ENCODE measurements around the gene TCERG1L.
"Not testable (repeated sequence)": the region's sequence is repeated elsewhere in the genome, so short reads cannot be mapped to it uniquely, and the experiment has no call there.

Gene TCERG1L

GRCh38 chr10:131079314-131079713, 232.2 kb downstream of the TCERG1L start:
- DNase-seq (ENCODE audit: low read depth, low spot score) = no peak
- Histone ChIP-seq H3K27ac (ENCODE audit: low read length) (no peak overlapping the region), H3K4me3 (ENCODE audit: low read length) (no peak overlapping the region), H3K36me3 (ENCODE audit: control insufficient read depth, insufficient read depth, low read length) (no peaks in the 10 kb centered on the region), H3K27me3 (ENCODE audit: control insufficient read depth, insufficient read depth, low read length) (no peaks in the 10 kb centered on the region), H3K9me3 (ENCODE audit: control insufficient read depth, insufficient read depth, low read length) (peaks cover 47% of the 10 kb centered on the region), H3K4me1 (ENCODE audit: control insufficient read depth, insufficient read depth, low read length) (no peaks in the 10 kb centered on the region)
- WGBS (ENCODE audit: insufficient coverage, insufficient read length) = no CpG with 5 or more reads among the region's 8 CpGs

DNA sequence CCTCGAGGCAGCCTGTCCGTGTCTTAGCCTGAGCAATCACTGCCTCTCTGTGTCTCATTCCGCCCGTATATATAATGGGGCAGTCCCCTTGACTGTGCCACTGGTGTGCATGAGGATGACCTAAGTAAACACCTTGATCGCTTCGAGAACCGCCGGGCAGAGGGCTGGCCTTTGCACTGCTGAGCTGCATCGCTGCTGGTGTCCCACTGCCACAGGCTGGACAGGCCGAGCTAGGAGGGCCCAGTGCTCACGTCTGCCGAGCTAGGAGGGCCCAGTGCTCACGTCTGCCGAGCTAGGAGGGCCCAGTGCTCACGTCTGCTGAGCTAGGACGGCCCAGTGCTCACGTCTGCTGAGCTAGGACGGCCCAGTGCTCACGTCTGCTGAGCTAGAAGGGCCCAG, 232.6 kb downstream of the TCERG1L start:
- WGBS (ENCODE audit: insufficient coverage, insufficient read length) = no CpG with 5 or more reads among the region's 19 CpGs
- not testable (repeated sequence) for H3K4me1 ChIP-seq (ENCODE audit: control insufficient read depth, insufficient read depth, low read length); H3K27me3 ChIP-seq (ENCODE audit: control insufficient read depth, insufficient read depth, low read length); H3K36me3 ChIP-seq (ENCODE audit: control insufficient read depth, insufficient read depth, low read length); DNase-seq (ENCODE audit: low read depth, low spot score); H3K4me3 ChIP-seq (ENCODE audit: low read length); H3K27ac ChIP-seq (ENCODE audit: low read length)
- H3K9me3 ChIP-seq (ENCODE audit: control insufficient read depth, insufficient read depth, low read length) = peaks cover 46% of the 10 kb centered on the region

DNA sequence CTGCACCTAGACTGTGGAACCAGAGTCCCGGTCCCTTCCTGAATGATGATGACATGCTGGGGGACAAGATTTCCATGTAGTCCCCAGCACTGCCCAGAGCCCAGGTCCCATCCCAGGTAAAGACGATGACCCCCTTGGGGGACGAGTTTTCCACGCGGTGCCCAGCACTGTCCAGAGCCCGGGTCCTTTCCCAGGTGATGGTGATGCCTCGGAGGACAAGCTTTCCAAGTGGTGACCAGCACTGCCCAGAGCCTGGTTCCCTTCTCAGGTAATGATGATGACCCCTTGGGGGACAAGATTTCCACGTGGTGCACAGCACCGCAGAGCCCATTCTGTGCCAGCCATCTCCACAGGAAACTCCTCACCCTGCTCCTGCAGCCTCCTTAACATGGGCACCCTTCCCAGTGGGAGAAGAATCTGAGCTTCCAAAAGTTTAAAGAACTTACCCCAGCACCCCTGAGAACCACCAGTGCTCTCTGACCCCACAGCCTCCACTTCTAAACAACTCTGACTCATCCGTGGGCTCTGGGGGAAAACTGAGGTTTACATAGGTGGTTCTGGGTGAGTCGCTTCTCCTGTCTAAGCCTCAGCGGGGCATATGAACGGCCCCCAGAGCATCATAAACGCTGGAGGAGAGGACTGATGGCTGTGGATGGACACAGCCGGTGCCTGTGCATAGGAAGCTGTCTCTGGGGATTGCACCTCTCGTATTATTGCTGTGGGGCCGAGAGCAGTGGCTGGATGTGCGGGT, 233.2 kb downstream of the TCERG1L start:
- Histone ChIP-seq H3K36me3 (ENCODE audit: control insufficient read depth, insufficient read depth, low read length) (no peaks in the 10 kb centered on the region), H3K9me3 (ENCODE audit: control insufficient read depth, insufficient read depth, low read length) (peaks cover 45% of the 10 kb centered on the region), H3K4me1 (ENCODE audit: control insufficient read depth, insufficient read depth, low read length) (no peaks in the 10 kb centered on the region), H3K4me3 (ENCODE audit: low read length) (no peak overlapping the region), H3K27ac (ENCODE audit: low read length) (no peak overlapping the region), H3K27me3 (ENCODE audit: control insufficient read depth, insufficient read depth, low read length) (no peaks in the 10 kb centered on the region)
- no peak for DNase-seq (ENCODE audit: low read depth, low spot score)
- no CpG with 5 or more reads among the region's 18 CpGs for WGBS (ENCODE audit: insufficient coverage, insufficient read length)

DNA sequence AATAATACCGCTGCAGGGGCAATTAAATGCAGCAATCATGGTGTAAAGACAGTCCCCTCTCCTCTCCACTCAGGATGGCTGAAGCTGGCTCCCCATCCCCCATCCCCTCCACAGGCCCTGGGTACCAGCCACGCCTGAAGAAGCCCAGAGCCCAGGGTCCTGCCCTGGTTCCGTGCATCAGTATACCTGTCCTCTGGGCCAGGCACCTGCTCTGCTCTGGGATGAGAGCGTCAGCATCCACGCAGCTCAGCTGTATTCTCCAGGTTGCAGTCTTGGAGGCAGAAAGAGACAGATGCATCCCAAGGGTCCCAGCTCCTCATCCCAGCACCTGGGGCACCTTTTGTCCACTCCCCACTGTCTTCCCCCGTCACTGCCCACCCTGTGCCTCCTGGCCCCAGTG, 233.8 kb downstream of the TCERG1L start:
- Histone ChIP-seq H3K27ac (ENCODE audit: low read length) (no peak overlapping the region), H3K4me3 (ENCODE audit: low read length) (no peak overlapping the region), H3K27me3 (ENCODE audit: control insufficient read depth, insufficient read depth, low read length) (no peaks in the 10 kb centered on the region), H3K9me3 (ENCODE audit: control insufficient read depth, insufficient read depth, low read length) (peaks cover 43% of the 10 kb centered on the region), H3K4me1 (ENCODE audit: control insufficient read depth, insufficient read depth, low read length) (no peaks in the 10 kb centered on the region), H3K36me3 (ENCODE audit: control insufficient read depth, insufficient read depth, low read length) (no peaks in the 10 kb centered on the region)
- no CpG with 5 or more reads among the region's 6 CpGs for WGBS (ENCODE audit: insufficient coverage, insufficient read length)
- DNase-seq (ENCODE audit: low read depth, low spot score) = no peak

DNA sequence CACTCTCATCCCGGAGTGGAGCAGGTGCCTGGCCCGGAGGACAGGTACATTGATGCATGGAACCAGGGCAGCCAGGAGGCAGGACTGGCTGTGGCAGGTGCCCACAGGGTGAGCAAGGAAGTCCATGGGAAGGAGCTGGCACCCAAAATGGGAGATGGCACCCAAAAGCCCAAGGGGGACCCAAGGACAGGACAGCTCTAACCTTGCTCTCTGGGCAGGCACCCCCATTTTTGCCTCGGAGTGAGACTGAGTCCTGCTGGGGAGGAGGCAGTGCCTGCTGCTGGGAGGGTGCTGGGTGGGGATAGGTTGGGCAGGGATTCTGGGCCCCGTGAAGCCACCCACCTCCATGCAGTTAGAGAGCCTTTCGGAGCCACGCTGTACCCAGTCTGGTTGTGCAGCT, 234.5 kb downstream of the TCERG1L start:
- H3K36me3 ChIP-seq (ENCODE audit: control insufficient read depth, insufficient read depth, low read length) = no peaks in the 10 kb centered on the region
- no peaks in the 10 kb centered on the region for H3K27me3 ChIP-seq (ENCODE audit: control insufficient read depth, insufficient read depth, low read length)
- H3K4me3 ChIP-seq (ENCODE audit: low read length) = no peak overlapping the region
- peaks cover 41% of the 10 kb centered on the region for H3K9me3 ChIP-seq (ENCODE audit: control insufficient read depth, insufficient read depth, low read length)
- DNase-seq (ENCODE audit: low read depth, low spot score) = no peak
- WGBS (ENCODE audit: insufficient coverage, insufficient read length) = no CpG with 5 or more reads among the region's 6 CpGs
- H3K4me1 ChIP-seq (ENCODE audit: control insufficient read depth, insufficient read depth, low read length) = no peaks in the 10 kb centered on the region
- H3K27ac ChIP-seq (ENCODE audit: low read length) = no peak overlapping the region

DNA sequence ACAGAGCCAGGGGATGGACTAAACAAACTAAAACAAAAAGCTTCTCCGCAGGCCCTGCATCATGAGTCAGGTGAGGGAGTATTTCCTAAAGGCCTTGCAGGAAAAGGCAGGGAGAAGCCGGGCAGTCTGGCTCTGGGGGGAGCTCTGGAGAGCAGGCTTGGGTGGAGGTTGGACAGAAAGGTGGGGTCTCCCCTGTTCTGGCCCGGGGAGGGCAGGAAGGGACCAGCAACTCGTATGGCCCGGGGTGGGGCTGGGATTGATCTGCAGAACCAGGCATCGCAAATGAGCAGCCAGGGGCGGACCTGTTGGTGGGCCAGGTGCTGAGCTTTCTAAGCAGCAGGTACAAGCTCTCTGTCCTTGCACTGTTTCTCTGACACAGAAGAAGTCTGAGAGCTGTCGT, 235.2 kb downstream of the TCERG1L start:
- WGBS (ENCODE audit: insufficient coverage, insufficient read length) = no CpG with 5 or more reads among the region's 8 CpGs
- DNase-seq (ENCODE audit: low read depth, low spot score) = no peak
- Histone ChIP-seq H3K27ac (ENCODE audit: low read length) (no peak overlapping the region), H3K36me3 (ENCODE audit: control insufficient read depth, insufficient read depth, low read length) (no peaks in the 10 kb centered on the region), H3K4me1 (ENCODE audit: control insufficient read depth, insufficient read depth, low read length) (no peaks in the 10 kb centered on the region), H3K4me3 (ENCODE audit: low read length) (no peak overlapping the region), H3K27me3 (ENCODE audit: control insufficient read depth, insufficient read depth, low read length) (no peaks in the 10 kb centered on the region), H3K9me3 (ENCODE audit: control insufficient read depth, insufficient read depth, low read length) (peaks cover 36% of the 10 kb centered on the region)

DNA sequence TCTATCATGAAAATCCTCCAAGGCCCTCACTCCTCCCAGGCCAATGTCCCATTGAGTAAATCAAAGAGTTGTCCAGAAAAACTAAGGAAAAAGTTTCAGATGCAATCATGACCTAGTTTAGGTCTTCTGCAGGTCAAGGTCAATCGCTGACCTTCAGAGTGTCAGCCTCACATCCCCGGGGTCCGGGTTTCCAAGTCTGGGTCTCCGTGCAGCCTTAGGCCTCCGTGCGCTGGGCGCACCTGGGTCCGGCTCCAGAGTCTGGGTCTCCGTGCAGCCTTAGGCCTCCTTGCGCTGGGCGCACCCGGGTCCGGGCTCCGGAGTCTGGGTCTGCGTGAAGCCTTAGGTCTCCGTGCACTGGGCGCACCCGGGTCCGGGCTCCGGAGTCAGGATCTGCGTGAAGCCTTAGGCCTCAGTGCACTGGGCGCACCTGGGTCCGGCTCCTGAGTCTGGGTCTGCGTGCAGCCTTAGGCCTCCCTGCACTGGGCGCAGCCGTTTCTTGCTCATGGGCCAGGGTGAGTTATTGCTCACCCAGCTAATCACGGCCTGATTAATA, 236.2 kb downstream of the TCERG1L start:
- no CpG with 5 or more reads among the region's 27 CpGs for WGBS (ENCODE audit: insufficient coverage, insufficient read length)
- Histone ChIP-seq H3K4me1 (ENCODE audit: control insufficient read depth, insufficient read depth, low read length) (no peaks in the 10 kb centered on the region), H3K4me3 (ENCODE audit: low read length) (no peak overlapping the region), H3K27ac (ENCODE audit: low read length) (no peak overlapping the region), H3K36me3 (ENCODE audit: control insufficient read depth, insufficient read depth, low read length) (no peaks in the 10 kb centered on the region), H3K9me3 (ENCODE audit: control insufficient read depth, insufficient read depth, low read length) (peaks cover 35% of the 10 kb centered on the region), H3K27me3 (ENCODE audit: control insufficient read depth, insufficient read depth, low read length) (no peaks in the 10 kb centered on the region)
- DNase-seq (ENCODE audit: low read depth, low spot score) = no peak

- DNase-seq (ENCODE audit: low read depth, low spot score) = no peak
- H3K36me3 ChIP-seq (ENCODE audit: control insufficient read depth, insufficient read depth, low read length) = no peaks in the 10 kb centered on the region
- peaks cover 35% of the 10 kb centered on the region for H3K9me3 ChIP-seq (ENCODE audit: control insufficient read depth, insufficient read depth, low read length)
- no peaks in the 10 kb centered on the region for H3K27me3 ChIP-seq (ENCODE audit: control insufficient read depth, insufficient read depth, low read length)
- no peaks in the 10 kb centered on the region for H3K4me1 ChIP-seq (ENCODE audit: control insufficient read depth, insufficient read depth, low read length)
- H3K4me3 ChIP-seq (ENCODE audit: low read length) = no peak overlapping the region
- whole genome bisulfite sequencing (ENCODE audit: insufficient coverage, insufficient read length) = no CpG with 5 or more reads among the region's 8 CpGs
- no peak overlapping the region for H3K27ac ChIP-seq (ENCODE audit: low read length)
Measured at GRCh38 chr10:131074682-131075081, 236.8 kb downstream of the TCERG1L start.

DNA sequence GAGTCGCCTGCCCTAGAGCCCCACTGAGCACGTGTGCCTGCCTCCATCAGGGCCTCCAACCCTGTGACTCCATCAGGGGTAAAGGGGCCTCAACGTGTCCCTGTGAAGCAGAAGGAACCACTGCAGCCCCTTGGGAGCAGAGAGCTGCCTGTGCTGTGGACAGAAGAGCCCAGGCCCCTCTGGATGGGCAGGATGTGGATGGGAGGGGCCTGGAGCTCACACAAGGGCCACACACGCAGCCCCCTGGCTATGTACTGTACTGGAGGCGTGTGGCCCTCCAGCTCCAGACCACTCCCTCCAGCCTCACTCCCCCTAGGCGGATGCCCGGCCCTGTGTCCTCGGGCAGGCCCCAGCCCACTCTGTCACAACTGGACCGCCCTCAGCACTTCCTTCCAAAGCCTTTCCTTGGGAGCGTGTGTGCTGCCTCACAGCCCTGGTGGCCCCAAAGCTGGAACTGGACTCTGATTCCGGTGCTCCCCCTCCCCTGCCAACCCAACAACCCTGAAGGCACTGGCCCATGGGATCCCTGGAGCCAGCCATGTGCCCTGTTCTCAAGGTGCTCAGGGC, 238.0 kb downstream of the TCERG1L start:
- Histone ChIP-seq H3K27me3 (ENCODE audit: control insufficient read depth, insufficient read depth, low read length) (no peaks in the 10 kb centered on the region), H3K9me3 (ENCODE audit: control insufficient read depth, insufficient read depth, low read length) (peaks cover 31% of the 10 kb centered on the region), H3K36me3 (ENCODE audit: control insufficient read depth, insufficient read depth, low read length) (no peaks in the 10 kb centered on the region), H3K27ac (ENCODE audit: low read length) (no peak overlapping the region), H3K4me1 (ENCODE audit: control insufficient read depth, insufficient read depth, low read length) (no peaks in the 10 kb centered on the region), H3K4me3 (ENCODE audit: low read length) (no peak overlapping the region)
- no peak for DNase-seq (ENCODE audit: low read depth, low spot score)
- no CpG with 5 or more reads among the region's 11 CpGs for WGBS (ENCODE audit: insufficient coverage, insufficient read length)

GRCh38 chr10:131072651-131073468, 238.7 kb downstream of the TCERG1L start:
- H3K9me3 ChIP-seq (ENCODE audit: control insufficient read depth, insufficient read depth, low read length) = peaks cover 31% of the 10 kb centered on the region
- no peak for DNase-seq (ENCODE audit: low read depth, low spot score)
- H3K27ac ChIP-seq (ENCODE audit: low read length) = no peak overlapping the region
- no peaks in the 10 kb centered on the region for H3K36me3 ChIP-seq (ENCODE audit: control insufficient read depth, insufficient read depth, low read length)
- no peaks in the 10 kb centered on the region; the same call in 1 of the 2 replicates for H3K4me1 ChIP-seq (ENCODE audit: control insufficient read depth, insufficient read depth, low read length)
- no peaks in the 10 kb centered on the region for H3K27me3 ChIP-seq (ENCODE audit: control insufficient read depth, insufficient read depth, low read length)
- WGBS (ENCODE audit: insufficient coverage, insufficient read length) = 100% methylated on average over 1 of the region's 13 CpGs
- no peak overlapping the region for H3K4me3 ChIP-seq (ENCODE audit: low read length)

Measured in iPS DF 6.9 (cell line).